Fibroblast of upper back skin (primary cell): ENCODE measurements around the gene ZNF213.

Experiments
- DNase-seq: peaks from one replicate; pipeline ENCODE4 v3.0.0-alpha.2; 2013

ZNF213 gene, protein sequence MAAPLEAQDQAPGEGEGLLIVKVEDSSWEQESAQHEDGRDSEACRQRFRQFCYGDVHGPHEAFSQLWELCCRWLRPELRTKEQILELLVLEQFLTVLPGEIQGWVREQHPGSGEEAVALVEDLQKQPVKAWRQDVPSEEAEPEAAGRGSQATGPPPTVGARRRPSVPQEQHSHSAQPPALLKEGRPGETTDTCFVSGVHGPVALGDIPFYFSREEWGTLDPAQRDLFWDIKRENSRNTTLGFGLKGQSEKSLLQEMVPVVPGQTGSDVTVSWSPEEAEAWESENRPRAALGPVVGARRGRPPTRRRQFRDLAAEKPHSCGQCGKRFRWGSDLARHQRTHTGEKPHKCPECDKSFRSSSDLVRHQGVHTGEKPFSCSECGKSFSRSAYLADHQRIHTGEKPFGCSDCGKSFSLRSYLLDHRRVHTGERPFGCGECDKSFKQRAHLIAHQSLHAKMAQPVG

DNA sequence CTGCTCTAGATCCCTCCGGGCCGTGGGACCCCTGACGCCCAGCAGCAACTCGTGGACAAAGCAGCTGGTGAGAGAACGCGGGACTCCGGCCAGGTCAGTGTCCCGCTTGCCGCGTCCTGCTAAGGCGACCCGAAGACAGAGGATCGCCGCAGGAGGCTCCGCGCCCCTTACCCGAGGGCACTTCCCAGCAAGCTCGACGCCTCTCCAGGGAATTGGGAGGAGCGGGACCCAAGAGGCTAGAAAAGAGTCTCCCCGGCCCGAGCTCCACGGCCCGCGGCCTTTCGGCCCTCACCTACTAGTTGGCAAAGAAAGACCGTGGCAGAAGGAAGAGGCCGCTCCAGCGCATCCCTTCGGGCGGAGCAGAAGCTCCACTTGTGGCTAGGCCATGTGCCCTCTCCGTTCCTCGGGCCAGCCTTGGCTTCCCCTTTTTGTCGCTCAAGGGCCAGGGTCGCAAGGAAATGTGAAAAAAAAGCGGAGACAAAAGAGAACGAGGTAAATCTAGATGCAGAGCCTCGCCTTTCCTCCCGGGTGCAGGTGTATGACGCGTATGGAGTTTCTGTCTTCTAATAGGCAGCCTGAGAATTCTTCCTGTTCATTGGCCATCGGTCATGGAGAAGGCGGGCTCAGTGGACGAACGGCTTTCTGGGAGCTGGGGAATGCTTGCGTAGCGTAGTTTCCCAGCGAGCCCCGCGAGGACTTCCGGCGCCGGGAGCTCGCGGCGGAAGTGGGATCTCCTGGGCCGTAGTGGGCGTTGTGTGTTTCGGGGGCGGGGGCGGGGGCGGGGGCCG lies at the start of gene ZNF213:
Gene ZNF213, plus strand, starts transcription at position 692 of the 788 bp plus-strand sequence. CDS start 2,252 bp downstream, outside the sequence.
- peak; percentile 98 for DNase-seq

DNA sequence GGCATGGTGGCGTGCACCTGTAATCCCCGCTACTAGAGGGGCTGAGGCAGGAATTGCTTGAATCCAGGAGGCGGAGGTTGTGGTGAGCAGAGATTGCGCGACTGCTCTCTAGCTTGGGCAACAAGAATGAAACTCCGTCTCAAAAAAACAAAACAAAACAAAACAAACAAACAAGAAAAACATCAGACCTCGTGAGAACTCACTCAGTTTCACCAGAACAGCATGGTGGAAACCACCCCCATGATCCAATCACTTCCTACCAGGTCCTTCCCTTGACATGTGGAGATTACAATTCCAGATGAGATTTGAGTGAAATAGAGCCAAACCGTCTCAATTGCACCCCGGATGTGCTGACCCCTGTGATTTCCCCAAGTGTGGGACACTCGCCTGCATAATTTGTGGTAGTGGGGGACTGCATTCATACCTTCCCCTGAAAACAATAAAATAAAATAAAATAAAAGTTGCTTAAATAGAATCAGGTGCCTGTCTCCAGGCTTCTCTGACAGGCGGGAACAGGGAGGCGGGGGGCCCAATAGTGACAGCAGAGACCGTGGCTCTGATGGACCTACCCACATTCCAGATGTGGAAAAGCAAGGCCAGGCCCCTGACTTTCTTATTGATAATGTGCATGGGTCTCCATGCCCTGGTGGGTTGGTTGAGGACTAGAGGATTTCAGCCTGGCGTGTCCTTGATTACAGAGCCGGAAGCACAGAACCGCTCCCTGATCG lies 48.8 kb upstream of the ZNF213 start:
- DNase-seq, result no peak

DNA sequence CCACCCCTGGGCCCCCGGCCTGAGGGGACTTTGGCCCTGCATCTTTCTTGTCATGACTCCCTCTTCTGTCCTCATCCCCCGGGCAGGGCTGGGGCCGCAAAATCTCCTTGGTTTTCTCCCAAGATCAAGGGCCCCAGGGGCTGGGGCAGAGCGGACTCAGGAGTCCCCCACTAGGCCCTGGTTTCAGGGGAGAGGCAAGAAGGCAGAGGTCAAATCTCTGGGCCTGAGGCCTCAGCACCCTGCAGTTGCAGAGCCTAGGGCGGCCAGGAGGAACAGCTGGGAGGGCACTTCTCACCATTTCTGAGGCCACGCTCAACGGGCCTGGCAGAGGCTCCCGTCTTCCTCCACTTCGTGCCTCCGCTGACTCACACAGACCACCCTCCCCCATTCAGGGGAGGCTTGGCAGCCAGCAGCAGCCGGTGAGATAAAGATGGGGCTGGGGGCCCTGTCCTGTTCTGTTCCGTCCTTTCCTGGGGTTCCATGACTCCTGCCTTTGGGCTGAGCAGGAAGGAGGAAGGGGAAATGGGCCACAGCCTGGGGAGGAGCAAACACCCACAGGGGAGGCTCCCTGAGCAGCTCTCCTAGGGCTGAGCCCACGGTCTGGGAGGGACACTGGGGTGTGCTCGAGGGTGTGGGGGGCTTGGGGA lies 48.1 kb upstream of the ZNF213 start:
- no peak for DNase-seq

DNA sequence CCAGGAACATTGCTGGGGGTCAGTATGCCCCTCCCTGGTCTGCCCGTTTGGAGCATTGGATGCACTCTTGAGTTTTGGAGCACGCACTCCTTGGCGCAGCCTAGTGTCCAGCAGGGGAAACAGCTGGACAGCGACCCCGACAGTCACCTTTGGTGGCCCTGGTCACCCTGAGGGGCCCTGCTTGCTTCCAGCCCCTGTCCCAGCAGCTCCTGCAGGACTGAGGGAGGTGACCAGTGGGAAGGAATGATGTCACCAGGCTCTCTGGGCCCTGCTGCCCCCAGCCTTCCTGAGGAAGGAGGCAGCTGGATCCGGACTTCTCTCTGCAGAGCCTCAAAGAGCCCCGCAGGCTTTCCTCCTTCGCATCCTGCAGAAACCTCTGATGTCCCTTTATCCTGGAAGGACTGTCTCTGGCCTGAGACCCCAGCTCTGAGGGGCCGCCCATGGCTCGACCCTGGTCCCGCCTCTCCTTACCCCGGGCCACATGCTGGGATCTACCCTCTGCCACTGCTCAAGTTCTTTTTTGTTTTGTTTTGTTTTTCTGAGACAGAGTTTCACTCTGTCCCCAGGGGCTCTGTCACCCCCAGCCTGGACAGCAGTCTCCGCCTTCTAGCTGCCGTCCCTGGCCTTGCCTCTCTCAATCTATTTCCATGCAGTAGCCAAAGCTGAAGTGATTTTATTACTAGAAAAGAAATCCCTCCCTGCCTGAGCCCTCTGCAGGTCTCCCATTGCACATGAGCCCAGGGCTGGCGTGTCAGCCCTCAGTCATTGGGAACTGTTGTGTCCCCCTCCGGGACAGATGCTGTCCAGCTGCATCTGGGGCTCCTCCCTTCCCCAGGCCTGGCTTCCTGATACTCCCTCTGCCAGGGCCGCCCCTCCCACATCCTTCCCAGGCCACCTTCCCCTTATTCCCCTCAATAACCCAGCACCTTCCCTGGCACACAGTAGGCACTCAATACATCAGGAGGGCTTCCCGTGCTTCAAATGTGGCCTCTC lies 47.3 kb upstream of the ZNF213 start:
- DNase-seq, result no peak

DNA sequence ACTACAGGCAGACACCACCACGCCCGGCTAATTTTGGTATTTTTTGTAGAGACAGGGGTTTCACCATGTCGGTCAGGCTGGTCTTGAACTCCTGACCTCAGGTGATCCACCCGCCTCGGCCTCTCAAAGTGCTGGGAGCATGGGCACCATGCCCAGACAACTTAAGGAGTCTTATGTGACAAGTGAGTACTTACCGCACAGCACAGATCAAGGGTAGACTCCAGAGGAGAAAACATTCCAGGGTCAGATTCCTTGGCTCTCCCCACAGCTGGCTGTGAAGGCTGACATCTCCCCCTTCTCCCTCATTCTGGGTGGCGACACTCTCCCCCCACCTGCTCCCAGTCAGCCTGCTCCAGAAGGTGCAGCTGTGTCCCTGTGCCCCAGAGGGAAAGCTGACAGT lies 46.4 kb upstream of the ZNF213 start:
- no peak for DNase-seq

DNA sequence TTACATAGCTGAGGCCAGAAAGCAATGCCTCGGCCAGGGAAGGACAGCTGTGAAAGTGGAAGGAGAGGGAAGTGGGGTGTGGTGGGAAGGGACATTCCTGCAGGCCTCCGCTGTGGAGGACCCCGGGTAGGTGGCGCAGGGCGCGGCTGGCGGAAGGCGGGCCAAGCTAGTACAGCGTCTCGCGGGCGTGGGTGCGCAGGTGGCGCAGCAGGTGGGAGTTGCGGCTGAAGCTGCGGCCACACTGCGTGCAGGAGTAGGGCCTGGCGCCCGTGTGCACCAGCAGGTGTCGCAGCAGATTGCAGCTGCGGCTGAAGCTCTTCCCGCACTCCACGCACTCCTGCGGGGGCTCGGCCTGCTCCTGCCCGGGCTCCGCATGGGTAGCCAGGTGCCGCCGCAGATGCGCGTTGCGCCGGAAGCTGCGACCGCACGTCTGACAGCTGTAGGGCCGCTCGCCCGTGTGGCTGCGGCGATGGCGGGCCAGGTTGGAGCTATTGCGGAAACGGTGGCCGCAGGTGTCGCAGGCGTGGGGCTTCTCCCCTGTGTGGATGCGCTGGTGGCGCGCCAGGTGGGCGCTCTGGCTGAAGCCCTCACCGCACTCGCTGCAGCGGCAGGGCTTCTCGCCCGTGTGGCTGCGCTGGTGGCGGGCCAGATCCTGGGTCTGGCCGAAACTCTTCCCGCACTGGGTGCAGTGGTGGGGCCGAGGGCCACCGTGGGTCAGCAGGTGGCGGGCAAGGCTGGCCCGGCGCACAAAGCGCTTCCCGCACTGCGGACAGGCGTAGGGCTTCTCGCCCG lies 45.7 kb upstream of the ZNF213 start:
- DNase-seq, result no peak

DNA sequence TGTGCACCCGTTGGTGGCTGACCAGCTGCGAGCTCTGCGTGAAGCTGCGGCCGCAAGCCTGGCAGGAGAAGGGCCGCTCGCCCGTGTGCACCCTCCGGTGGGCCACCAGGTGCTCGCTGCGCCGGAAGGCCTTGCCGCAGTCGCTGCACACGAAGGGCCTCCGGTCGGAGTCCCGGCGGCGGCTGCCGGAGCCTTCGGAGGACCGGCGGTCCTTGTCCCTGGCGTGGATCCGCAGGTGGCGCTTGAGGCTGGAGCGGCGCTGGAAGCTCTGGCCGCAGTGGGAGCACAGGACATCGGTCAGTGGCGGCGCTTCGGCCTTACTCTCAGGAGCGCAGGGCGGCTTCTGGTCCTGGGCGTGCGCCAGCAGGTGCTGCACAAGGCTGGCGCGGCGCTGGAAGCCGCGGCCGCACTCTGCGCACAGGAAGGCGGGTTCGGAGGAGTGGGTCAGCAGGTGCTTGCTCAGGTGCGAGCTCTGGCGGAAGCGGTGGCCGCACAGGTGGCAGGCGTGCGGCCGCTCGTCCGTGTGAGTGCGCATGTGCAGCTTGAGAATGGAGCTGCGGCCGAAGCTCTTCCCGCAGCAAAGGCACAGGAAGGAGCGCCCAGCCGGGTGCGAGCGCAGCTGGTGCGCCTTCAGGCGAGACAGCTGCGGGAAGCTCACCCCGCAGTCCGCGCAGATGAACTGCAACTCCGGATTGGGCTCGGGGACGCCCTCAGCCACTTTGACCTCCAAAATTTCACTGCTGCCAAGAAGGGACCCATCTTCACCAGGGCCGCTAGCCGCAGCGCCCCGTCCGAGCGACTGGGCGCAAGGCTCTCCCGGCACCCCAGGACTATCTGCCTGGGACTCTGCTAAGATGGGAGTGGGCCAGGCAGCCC lies 44.9 kb upstream of the ZNF213 start:
- no peak for DNase-seq

DNA sequence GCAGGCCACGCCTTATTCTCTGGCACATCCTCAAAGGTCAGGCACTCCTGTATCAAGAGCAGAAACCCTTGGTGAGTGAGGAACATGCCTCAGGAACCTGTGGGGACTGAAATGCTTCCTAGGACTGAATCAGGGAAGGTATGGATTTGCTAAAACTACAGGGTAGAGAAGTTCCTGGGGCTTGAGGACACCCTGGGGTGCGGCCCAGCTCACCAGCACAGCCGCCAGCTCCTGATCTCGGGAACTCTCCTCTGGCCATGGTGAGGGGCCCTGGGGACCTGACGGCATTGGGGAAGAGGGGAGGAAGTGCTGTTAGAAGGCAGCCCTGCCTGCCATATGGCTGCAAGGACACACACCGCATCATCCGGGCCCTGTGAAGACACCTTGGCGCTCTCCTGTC lies 43.3 kb upstream of the ZNF213 start:
- DNase-seq, result no peak

DNA sequence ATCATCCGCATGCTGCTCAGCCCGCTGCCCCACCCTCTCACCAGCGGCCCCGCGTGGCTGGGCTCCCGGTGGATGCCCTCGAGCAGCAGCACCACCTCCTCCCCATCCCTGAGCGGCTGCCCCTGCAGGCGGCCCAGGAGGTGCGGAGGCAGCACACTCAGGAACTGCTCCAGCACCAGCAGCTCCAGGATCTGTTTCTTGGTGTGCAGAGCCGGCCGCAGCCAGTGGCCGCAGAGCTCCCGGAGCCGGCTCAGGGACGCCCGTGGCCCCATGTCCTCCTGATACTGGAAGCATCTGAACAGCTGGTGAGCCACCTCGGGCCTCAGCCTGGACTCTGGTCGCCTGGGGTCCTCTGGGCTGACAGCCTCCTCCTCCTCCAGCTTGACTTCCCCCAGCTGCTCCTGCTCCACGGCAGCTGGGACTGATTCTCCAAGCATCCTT lies 42.3 kb upstream of the ZNF213 start:
- DNase-seq, result no peak

DNA sequence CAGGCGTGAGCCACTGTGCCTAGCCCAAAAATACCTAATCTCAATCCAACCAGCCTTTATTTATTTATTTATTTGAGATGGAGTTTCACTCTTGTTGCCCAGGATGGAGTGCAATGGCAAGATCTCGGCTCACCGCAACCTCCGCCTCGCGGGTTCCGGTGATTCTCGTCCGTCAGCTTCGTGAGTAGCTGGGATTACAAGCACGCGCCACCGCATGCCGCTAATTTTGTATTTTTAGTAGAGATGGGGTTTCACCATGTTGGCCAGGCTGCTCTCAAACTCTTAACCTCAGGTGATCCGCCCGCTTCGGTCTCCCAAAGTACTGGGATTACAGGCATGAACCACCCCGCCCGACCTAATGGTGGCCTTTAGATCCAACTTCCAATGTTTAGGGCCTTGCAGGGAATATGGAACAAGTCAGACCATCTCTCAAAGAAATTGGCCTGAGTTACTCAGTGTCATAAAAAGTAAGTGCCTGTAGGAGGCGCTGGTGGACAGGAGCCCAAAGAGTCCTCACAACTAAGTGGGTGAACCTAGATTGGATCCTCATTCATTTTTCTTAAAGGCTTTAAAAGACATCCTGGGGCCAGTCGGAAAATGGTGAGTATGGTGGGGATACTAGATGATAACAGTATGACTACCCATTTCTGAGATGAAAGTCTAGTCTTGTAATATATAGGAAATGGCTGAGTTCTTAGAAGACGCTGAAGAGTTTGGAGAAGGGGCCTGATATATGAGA lies 40.4 kb upstream of the ZNF213 start:
- peak; percentile 20 for DNase-seq

DNA sequence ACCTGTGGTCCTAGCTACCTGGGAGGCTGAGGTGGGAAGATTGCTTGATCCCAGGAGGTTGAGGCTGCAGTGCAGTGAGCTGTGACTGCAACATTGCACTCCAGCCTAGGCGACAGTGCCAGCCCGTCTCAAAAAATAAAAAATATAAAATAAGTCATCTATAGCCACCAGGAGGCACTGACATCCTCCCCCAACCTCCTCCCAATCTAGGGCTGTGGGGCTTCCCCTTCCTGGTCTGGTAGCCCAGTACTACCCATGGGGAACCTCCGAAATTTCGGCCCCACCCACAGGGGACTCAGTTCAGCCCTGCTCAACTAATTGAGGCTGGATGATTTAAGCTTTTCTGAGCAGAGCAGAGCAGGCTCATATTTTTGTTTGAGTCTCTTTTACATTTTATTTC lies 39.0 kb upstream of the ZNF213 start:
- no peak for DNase-seq

DNA sequence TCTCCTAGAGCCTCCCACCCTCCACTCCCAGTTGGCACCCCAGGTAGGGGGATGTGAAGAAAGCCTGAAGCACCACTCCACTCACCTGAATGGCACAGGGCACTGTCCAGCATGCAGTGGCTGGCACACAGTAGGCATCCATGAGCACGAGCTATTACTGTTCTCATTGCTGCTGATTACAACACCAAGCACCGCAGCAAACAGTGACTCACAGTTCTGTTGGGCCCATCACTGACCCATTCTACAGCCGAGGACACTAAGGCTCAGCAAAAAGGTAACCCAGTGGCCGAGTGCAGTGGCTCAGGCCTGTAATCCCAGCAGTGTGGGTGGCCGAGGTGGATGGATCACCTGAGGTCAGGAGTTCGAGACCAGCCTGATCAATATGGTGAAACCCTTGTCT lies 38.5 kb upstream of the ZNF213 start:
- no peak for DNase-seq

DNA sequence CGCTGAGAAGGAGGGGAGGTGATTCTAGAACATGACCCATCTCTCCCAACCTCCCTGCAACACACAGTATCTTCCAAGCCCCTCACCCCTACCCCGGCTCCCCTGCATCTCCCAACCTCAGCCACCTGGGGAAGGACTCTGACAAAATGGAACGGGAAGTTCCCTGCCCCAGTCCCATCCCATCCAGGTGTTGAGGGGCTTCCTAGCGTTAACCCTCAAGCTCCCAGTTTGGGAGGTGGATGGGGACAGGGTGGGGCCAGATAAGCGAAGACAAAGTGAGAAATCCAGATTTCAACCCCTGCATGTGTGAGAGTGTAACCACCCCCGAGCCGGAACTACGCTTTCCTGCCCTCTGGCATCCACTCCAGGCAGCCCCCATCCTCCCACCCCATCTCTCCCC lies 37.6 kb upstream of the ZNF213 start:
- no peak for DNase-seq

DNA sequence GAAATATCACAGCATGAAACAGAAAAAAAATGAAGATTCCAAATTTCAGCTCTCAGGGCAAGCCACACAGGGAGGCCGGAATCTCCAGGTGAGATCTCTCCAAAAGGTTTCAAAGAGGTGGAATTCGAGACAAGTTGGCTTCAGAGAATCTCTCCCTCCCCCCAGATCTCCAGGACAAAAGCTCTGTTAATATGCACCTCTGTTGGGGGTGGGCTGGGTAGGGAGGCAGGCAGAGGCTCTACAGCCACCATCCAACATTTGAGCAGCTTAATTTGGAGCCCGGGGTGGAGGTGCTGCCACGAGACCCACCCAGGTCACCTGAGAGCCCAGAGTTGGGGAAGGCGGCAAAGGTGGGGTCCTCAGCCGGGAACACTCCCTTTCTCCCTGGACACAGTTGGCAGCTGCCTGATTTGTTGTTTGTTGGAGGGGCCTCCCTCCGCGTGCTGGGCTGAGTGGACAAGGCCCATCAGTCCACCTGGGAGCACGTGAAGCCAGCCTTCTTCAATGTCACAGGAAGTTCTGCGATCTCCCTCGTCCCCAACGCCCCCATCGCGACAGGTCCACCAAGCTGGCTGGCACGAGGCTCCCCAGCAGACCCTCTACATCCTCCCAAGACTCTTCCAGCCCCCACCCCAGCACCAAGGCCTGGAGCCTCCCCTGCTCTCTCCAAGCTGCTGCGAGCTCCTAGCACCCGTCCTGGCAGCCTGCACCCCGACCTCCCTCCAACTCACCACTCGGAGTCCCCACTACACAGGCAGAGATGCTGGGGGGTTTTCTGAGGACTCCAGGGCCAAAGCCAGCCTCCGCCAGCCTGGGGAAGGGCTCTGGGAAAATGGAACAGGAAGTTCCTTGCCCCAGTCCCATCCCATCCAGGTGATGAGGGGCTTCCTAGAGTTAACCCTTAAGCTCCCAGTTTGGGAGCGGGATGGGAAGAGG lies 36.1 kb upstream of the ZNF213 start, which contains the start of gene ZSCAN10:
Gene ZSCAN10, minus strand, starts transcription at position 836 of the 936 bp plus-strand sequence. CDS start 6,357 bp downstream, outside the sequence.
- DNase-seq, result no peak

DNA sequence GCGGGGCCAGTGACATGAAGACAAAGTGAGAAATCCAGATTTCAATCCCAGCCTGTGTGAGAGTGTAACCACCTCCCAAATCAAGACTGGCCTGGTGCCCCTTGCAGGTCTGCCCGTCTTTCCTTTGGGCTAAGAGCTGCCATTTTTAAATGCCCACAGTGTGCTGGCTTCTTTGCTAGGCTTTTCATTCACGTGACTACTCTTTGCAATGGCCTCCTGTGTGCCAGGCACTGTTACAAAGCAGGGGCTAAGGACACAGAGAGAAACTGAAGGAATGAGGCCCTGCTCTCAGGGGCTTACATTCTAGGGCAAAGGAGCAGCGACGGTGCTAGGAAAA lies 35.5 kb upstream of the ZNF213 start:
- DNase-seq, result no peak

DNA sequence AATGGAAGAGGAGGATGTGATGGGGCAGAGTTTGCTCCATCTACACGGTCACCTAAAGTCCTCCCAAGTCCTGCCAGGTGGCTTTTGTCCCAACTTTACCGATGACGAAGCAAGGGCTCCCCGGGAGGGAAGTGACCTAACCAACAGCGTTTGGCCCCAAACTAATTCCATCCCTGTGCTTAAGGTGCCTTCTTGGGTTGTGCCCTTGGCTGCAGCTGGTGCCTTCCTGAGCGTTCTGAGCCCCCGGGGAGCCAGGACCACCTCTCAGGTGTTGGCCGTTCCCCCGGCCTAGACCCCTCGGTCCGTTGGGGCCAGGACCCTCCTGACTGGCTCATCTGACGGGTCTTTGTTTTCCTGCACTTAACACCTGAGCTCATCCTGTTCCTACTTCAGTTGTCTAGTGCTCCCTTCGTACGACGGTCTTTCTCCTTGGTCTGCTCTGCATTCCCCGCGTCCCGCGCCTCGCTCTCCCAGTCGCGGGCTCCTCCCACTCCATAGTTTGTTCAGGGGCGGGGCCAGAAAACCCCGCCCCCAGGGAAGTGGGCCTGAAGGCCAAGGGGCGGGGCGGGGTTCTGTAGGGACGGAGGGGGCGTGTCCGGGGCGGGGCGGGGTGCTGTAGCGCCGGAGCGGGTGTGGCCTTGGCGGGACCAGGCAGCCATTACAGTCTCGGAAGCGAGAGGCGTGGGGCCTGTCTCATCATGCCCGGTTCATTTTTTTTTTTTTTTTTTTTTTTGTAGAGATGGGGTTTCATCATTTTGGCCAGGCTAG lies 34.9 kb upstream of the ZNF213 start:
- DNase-seq, result peak; percentile 88
